CD8-positive, alpha-beta memory T cell (primary cell): ENCODE results near the gene BCL11B. TPM values are rescaled to one million over a fixed set of nuclear protein-coding genes. Genes with fewer than 3 reads are reported as not detected.

Experiments used
- CTCF ChIA-PET: fragments of 350-600 bp; sonication (Branson Sonifier 250); formaldehyde crosslinking; loops from one replicate; lab custom pipeline; 2021; ENCODE audit warnings: antibody characterized with exemption; lab: Charles Lee
- POLR2A ChIA-PET: fragments of 350-600 bp; sonication (Branson Sonifier 250); formaldehyde crosslinking; loops from one replicate; lab custom pipeline; 2021; ENCODE audit warnings: antibody characterized with exemption; lab: Charles Lee
- DNase-seq, 5 donors: peaks; one replicate each; pipeline versions ENCODE4 v3.0.0 to v3.0.0-alpha.2; 2020 to 2022; ENCODE audit warnings: mixed read lengths in 1 of 5
- H3K27ac ChIP-seq: one replicate; pipeline ENCODE4 v1.7.0; 2013; ENCODE audit warnings: low read depth, mild to moderate bottlenecking, low read length, moderate library complexity
- H3K27me3 ChIP-seq: 2 replicates; pipeline ENCODE4 v1.7.0; 2013; ENCODE audit warnings: low read length, mild to moderate bottlenecking; ENCODE audit not compliant: insufficient read depth, poor library complexity, severe bottlenecking
- H3K36me3 ChIP-seq: 2 replicates; pipeline ENCODE4 v1.7.0; 2013; ENCODE audit warnings: mild to moderate bottlenecking, low read length, moderate library complexity; ENCODE audit not compliant: insufficient read depth
- H3K4me1 ChIP-seq: 2 replicates; pipeline ENCODE4 v1.7.0; 2013; ENCODE audit warnings: mild to moderate bottlenecking, low read length, moderate library complexity; ENCODE audit not compliant: insufficient read depth
- H3K4me3 ChIP-seq: 2 replicates; pipeline ENCODE4 v1.7.0; 2013; ENCODE audit warnings: mild to moderate bottlenecking, low read length
- H3K9me3 ChIP-seq: 2 replicates; pipeline ENCODE4 v1.7.0; 2013; ENCODE audit warnings: mild to moderate bottlenecking, low read length
- H3K27ac Mint-ChIP-seq, 8 donors: one replicate each; pipeline ENCODE4 v1.8.0; 2020 to 2021; ENCODE audit warnings: mixed read lengths in 8 of 8, mild to moderate bottlenecking in 6 of 8, inconsistent platforms in 3 of 8, moderate library complexity in 3 of 8
- H3K27me3 Mint-ChIP-seq, 2 donors: one replicate each; pipeline ENCODE4 v1.8.0; 2020 to 2021; ENCODE audit warnings: mixed read lengths in 2 of 2, mild to moderate bottlenecking in 1 of 2, moderate library complexity in 1 of 2
- H3K36me3 Mint-ChIP-seq, 3 donors: one replicate each; pipeline ENCODE4 v1.8.0; 2020 to 2021; ENCODE audit warnings: mixed read lengths in 3 of 3, inconsistent platforms in 1 of 3, mild to moderate bottlenecking in 1 of 3
- H3K4me1 Mint-ChIP-seq, 3 donors: one replicate each; pipeline ENCODE4 v1.8.0; 2020 to 2021; ENCODE audit warnings: mixed read lengths in 3 of 3, inconsistent platforms in 1 of 3, mild to moderate bottlenecking in 1 of 3
- H3K4me3 Mint-ChIP-seq, 7 donors: one replicate each; pipeline ENCODE4 v1.8.0; 2020 to 2021; ENCODE audit warnings: mixed read lengths in 7 of 7, mild to moderate bottlenecking in 6 of 7, moderate library complexity in 4 of 7, inconsistent platforms in 2 of 7
- H3K9me3 Mint-ChIP-seq, 5 donors: one replicate each; pipeline ENCODE4 v1.8.0; 2020 to 2022; ENCODE audit warnings: mixed read lengths in 5 of 5, mild to moderate bottlenecking in 3 of 5, moderate library complexity in 2 of 5, inconsistent platforms in 1 of 5
- polyA plus RNA-seq: library from polyadenylated mRNA; unstranded; fragments of 300-500 nt; fragmentation: Illumina TruSeq; gene quantifications from one replicate; pipeline ENCODE4 v1.2.3, GENCODE V29; 2021
- total RNA-seq, 2 experiments: library from RNA; stranded (reverse); gene quantifications; one replicate each; pipeline ENCODE4 v1.2.3, GENCODE V29; 2021

The BCL11B gene
- total and polyA plus RNA-seq, 3 experiments from 2014 or later: 9.7 to 42.5 (median 42.0) TPM

GRCh38 chr14:99202516-99202915 is 69.5 kb downstream of the BCL11B start:
- H3K36me3 Mint-ChIP-seq: peaks cover 8 to 94% (median 12%) of the 10 kb centered on the region in 3 donors
- Histone ChIP-seq H3K4me3 (peak overlapping the region; percentile 15), H3K9me3 (no peaks in the 10 kb centered on the region), H3K36me3 (peaks cover 39% of the 10 kb centered on the region), H3K27me3 (no peaks in the 10 kb centered on the region), H3K27ac (no peak overlapping the region), H3K4me1 (peaks cover 100% of the 10 kb centered on the region)
- ChIA-PET POLR2A (interaction anchor here (0.6 to 1.3 kb wide), 4 partner anchors 11 to 62 kb away, joined by 3 to 6 read pairs (median 4); no protein-coding TSS in a partner anchor), CTCF (interaction anchor here (1.4 to 1.7 kb wide), 4 partner anchors 12 to 60 kb away, joined by 3 to 6 read pairs (median 4); no protein-coding TSS in a partner anchor)
- H3K27me3 Mint-ChIP-seq: peaks cover 0 to 5% of the 10 kb centered on the region in 2 donors
- no peaks in the 10 kb centered on the region for H3K9me3 Mint-ChIP-seq
- DNase-seq: no peak
- peak overlapping the region; percentile 82 to 98 (median 94) for H3K27ac Mint-ChIP-seq
- peak overlapping the region; percentile 31 to 84 (median 56) for H3K4me3 Mint-ChIP-seq
- H3K4me1 Mint-ChIP-seq: peaks cover 92 to 100% (median 97%) of the 10 kb centered on the region in 3 donors

DNA sequence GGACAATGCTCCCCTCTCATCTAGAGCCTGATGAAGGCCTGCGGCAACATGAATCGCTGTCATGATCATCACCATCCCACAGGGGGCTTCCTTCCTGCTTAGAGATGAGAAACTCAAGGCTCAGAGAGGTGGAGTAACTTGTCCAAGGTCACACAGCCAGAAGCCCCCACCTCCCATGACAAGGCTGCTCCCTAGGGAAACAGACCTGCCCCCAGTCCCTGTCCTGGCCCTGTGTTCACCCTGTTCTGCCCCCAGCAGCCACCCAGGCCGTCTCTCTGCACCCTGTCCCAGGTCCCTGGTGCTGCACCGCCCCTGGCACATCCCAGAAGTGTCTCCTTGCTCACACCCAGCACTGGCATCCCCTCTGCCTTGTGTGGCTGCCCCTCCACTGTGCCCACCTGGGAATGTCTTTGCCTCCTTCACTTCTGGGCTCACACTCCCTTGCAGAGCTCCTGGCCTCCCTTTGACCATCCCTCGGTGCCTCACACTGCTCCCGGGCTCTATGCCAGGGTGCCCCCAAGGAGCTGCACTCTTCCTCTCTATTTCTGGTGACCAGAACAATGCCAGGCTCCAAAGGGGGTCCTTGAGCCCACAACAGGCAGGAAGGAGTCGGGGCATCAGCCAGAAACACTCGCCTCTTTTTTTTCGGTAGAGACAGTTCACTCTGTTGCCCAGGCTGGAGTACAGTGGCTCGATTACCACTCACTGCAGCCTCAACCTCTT is 70.5 kb downstream of the BCL11B start:
- Histone ChIP-seq H3K4me3 (peak overlapping the region; percentile 12), H3K36me3 (peaks cover 48% of the 10 kb centered on the region), H3K9me3 (no peaks in the 10 kb centered on the region), H3K4me1 (peaks cover 100% of the 10 kb centered on the region), H3K27me3 (no peaks in the 10 kb centered on the region), H3K27ac (no peak overlapping the region)
- Mint-ChIP-seq H3K9me3 (no peaks in the 10 kb centered on the region), H3K4me1 (peaks cover 92 to 100% (median 97%) of the 10 kb centered on the region in 3 donors), H3K4me3 (peak overlapping the region; percentile 18 to 84 (median 59)), H3K27me3 (peaks cover 0 to 5% of the 10 kb centered on the region in 2 donors), H3K27ac (peak overlapping the region; percentile 82 to 98 (median 93)), H3K36me3 (peaks cover 8 to 96% (median 14%) of the 10 kb centered on the region in 3 donors)
- peak in 1 of 5 donors; percentile 63 for DNase-seq
- CTCF ChIA-PET: interaction anchor here (1.3 to 1.8 kb wide), 8 partner anchors 10 to 64 kb away, joined by 3 to 7 read pairs (median 4); no protein-coding TSS in a partner anchor
- POLR2A ChIA-PET: interaction anchor here (0.8 kb wide), 2 partner anchors 61 to 63 kb away, joined by 3 read pairs; no protein-coding TSS in a partner anchor

- Histone ChIP-seq H3K27me3 (no peaks in the 10 kb centered on the region), H3K4me1 (peaks cover 100% of the 10 kb centered on the region), H3K9me3 (no peaks in the 10 kb centered on the region), H3K36me3 (peaks cover 45% of the 10 kb centered on the region), H3K4me3 (peak overlapping the region; percentile 12), H3K27ac (no peak overlapping the region)
- peaks cover 0 to 5% of the 10 kb centered on the region in 2 donors for H3K27me3 Mint-ChIP-seq
- H3K9me3 Mint-ChIP-seq: no peaks in the 10 kb centered on the region
- peak overlapping the region; percentile 82 to 98 (median 90) for H3K27ac Mint-ChIP-seq
- H3K4me3 Mint-ChIP-seq: peak overlapping the region in 2 of 7 donors; percentile 23 to 80
- H3K4me1 Mint-ChIP-seq: peaks cover 91 to 100% (median 97%) of the 10 kb centered on the region in 3 donors
- POLR2A ChIA-PET: interaction anchor here (1.0 kb wide), 1 partner anchor 12 kb away, joined by 3 read pairs; no protein-coding TSS in a partner anchor
- no peak for DNase-seq
- H3K36me3 Mint-ChIP-seq: peaks cover 8 to 96% (median 11%) of the 10 kb centered on the region in 3 donors
- CTCF ChIA-PET: interaction anchor here (1.3 to 1.8 kb wide), 4 partner anchors 9 to 65 kb away, joined by 3 to 7 read pairs (median 4); no protein-coding TSS in a partner anchor
These were observed 71.4 kb downstream of the BCL11B start for GRCh38 chr14:99200654-99201005.

- POLR2A ChIA-PET: interaction anchor here (1.0 kb wide), 1 partner anchor 11 kb away, joined by 3 read pairs; no protein-coding TSS in a partner anchor
These were observed 71.9 kb downstream of the BCL11B start for GRCh38 chr14:99199846-99200653.

GRCh38 chr14:99198746-99199502 is 73.1 kb downstream of the BCL11B start:
- Mint-ChIP-seq H3K9me3 (no peaks in the 10 kb centered on the region), H3K36me3 (peaks cover 5 to 95% (median 8%) of the 10 kb centered on the region in 3 donors), H3K27me3 (peaks cover 0 to 6% of the 10 kb centered on the region in 2 donors), H3K4me1 (peaks cover 92 to 100% (median 97%) of the 10 kb centered on the region in 3 donors), H3K27ac (peak overlapping the region; percentile 53 to 98 (median 93)), H3K4me3 (peak overlapping the region; percentile 37 to 82 (median 54))
- ChIA-PET POLR2A (interaction anchor here (0.5 to 0.7 kb wide), 2 partner anchors 67 to 998 kb away, joined by 3 read pairs; no protein-coding TSS in a partner anchor), CTCF (interaction anchor here (1.3 kb wide), 1 partner anchor 10 kb away, joined by 4 read pairs; no protein-coding TSS in a partner anchor)
- Histone ChIP-seq H3K4me1 (peaks cover 100% of the 10 kb centered on the region), H3K9me3 (no peaks in the 10 kb centered on the region), H3K27ac (no peak overlapping the region), H3K27me3 (no peaks in the 10 kb centered on the region), H3K36me3 (peaks cover 28% of the 10 kb centered on the region), H3K4me3 (peak overlapping the region; percentile 0)
- DNase-seq: no peak

More at GRCh38 chr14:99199846-99200653, 71.9 kb downstream of the BCL11B start:
- Histone ChIP-seq H3K27ac (no peak overlapping the region), H3K27me3 (no peaks in the 10 kb centered on the region), H3K9me3 (no peaks in the 10 kb centered on the region), H3K4me1 (peaks cover 100% of the 10 kb centered on the region), H3K4me3 (peak overlapping the region; percentile 17), H3K36me3 (peaks cover 39% of the 10 kb centered on the region)
- CTCF ChIA-PET: interaction anchor here (1.0 to 1.8 kb wide), 4 partner anchors 8 to 72 kb away, joined by 3 to 7 read pairs (median 4); partner anchors contain the start of gene BCL11B
- peaks cover 0 to 5% of the 10 kb centered on the region in 2 donors for H3K27me3 Mint-ChIP-seq
- H3K4me3 Mint-ChIP-seq: peak overlapping the region in 6 of 7 donors; percentile 13 to 58 (median 26)
- peak overlapping the region; percentile 53 to 98 (median 87) for H3K27ac Mint-ChIP-seq
- peaks cover 91 to 100% (median 97%) of the 10 kb centered on the region in 3 donors for H3K4me1 Mint-ChIP-seq
- DNase-seq: no peak
- no peaks in the 10 kb centered on the region for H3K9me3 Mint-ChIP-seq
- peaks cover 8 to 96% (median 11%) of the 10 kb centered on the region in 3 donors for H3K36me3 Mint-ChIP-seq

DNA sequence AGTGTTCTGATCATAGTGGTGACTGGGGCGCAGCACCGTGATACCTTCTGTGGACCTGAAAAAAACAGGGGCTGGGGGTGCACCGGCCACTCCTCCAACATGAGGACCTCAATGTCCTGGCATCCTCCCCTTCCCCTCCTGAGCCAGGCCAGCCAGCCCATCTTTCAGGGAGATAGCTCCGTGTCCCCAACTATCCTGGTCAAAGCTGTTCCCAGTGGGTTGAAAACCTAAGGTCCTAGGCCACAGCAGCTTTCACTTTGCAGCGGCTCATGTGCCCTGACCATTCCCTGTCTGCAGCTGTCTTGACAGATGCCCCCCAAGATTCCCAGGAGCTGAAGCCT is 75.7 kb downstream of the BCL11B start:
- Histone ChIP-seq H3K4me3 (no peak overlapping the region), H3K27ac (no peak overlapping the region), H3K27me3 (no peaks in the 10 kb centered on the region), H3K36me3 (peaks cover 27% of the 10 kb centered on the region), H3K4me1 (peaks cover 99% of the 10 kb centered on the region), H3K9me3 (no peaks in the 10 kb centered on the region)
- peak overlapping the region in 4 of 7 donors; percentile 20 to 88 (median 40) for H3K4me3 Mint-ChIP-seq
- DNase-seq: no peak
- H3K9me3 Mint-ChIP-seq: no peaks in the 10 kb centered on the region
- ChIA-PET POLR2A (no interaction called here), CTCF (interaction anchor here (1.2 to 1.9 kb wide), 6 partner anchors 9 to 70 kb away, joined by 3 to 6 read pairs (median 4); no protein-coding TSS in a partner anchor)
- H3K36me3 Mint-ChIP-seq: peaks cover 5 to 84% (median 8%) of the 10 kb centered on the region in 3 donors
- H3K4me1 Mint-ChIP-seq: peaks cover 92 to 100% (median 97%) of the 10 kb centered on the region in 3 donors
- peak overlapping the region; percentile 75 to 98 (median 96) for H3K27ac Mint-ChIP-seq
- peaks cover 0 to 10% of the 10 kb centered on the region in 2 donors for H3K27me3 Mint-ChIP-seq
